Small intestine (tissue), 7 donors: Measurements from ENCODE around the gene HOXC5. TPM values are rescaled to one million over a fixed set of nuclear protein-coding genes. Genes with fewer than 3 reads are reported as not detected.

ENCODE experiments used
- DNase-seq, 2 donors: peaks; one replicate each; pipeline versions ENCODE4 v3.0.0 to v3.0.0-alpha.2; 2013
- FAIRE-seq: peaks from 2 replicates; lab custom pipeline; 2012; peaks lifted over from hg19 to GRCh38; lab: Jason Lieb, UNC
- H3K27ac ChIP-seq, 3 donors: one replicate each; pipeline ENCODE4 v1.5.1; 2013; ENCODE audit warnings: low read length in 2 of 3, mild to moderate bottlenecking in 2 of 3, control low read depth in 1 of 3, inconsistent platforms in 1 of 3, low read depth in 1 of 3, moderate library complexity in 1 of 3
- H3K27me3 ChIP-seq, 3 donors: one replicate each; pipeline ENCODE4 v1.6.1; 2013; ENCODE audit warnings: low read length in 3 of 3, inconsistent platforms in 1 of 3; ENCODE audit not compliant: control insufficient read depth in 3 of 3, insufficient read depth in 3 of 3
- H3K36me3 ChIP-seq, 3 donors: one replicate each; pipeline ENCODE4 v1.6.1; 2013; ENCODE audit warnings: low read length in 3 of 3, inconsistent platforms in 1 of 3, low read depth in 1 of 3, mild to moderate bottlenecking in 1 of 3, moderate library complexity in 1 of 3; ENCODE audit not compliant: control insufficient read depth in 3 of 3, insufficient read depth in 2 of 3
- H3K4me1 ChIP-seq, 3 donors: one replicate each; pipeline ENCODE4 v1.6.1; 2013; ENCODE audit warnings: low read length in 2 of 3, inconsistent platforms in 1 of 3, low read depth in 1 of 3, mild to moderate bottlenecking in 1 of 3, moderate library complexity in 1 of 3; ENCODE audit not compliant: control insufficient read depth in 3 of 3, insufficient read depth in 2 of 3
- H3K4me3 ChIP-seq, 3 donors: one replicate each; pipeline ENCODE4 v1.5.1; 2013; ENCODE audit warnings: low read length in 3 of 3, control low read depth in 1 of 3, inconsistent platforms in 1 of 3, low read depth in 1 of 3, mild to moderate bottlenecking in 1 of 3, moderate library complexity in 1 of 3
- H3K9me3 ChIP-seq, 2 donors: one replicate each; pipeline ENCODE4 v1.6.1; 2013; ENCODE audit warnings: low read depth in 1 of 2, low read length in 1 of 2; ENCODE audit not compliant: control insufficient read depth in 2 of 2, insufficient read depth in 1 of 2
- WGBS, 3 donors: extraction: QIAGEN DNeasy Blood & Tissue Kit; methylation state at CpG; one replicate each; pipeline ENCODE4 v1.1.7; 2013; 5-methylcytosine and 5-hydroxymethylcytosine counted together
- polyA plus RNA-seq, 4 donors: library from polyadenylated mRNA; stranded (reverse) in 3 of 4; unstranded in 1 of 4; fragments of 200-250 nt in 3 of 4; fragments of 120-200 nt in 1 of 4; gene quantifications; one replicate each; pipeline versions ENCODE4 v1.2.1 to v1.2.3, GENCODE V29; 2013
- donor health status: healthy with polysubstance abuse.
- donor health status: control.
- donor health status: control.
- donor health status: Bipolar disorder and iron deficiency.
- donor health status: healthy.

Gene HOXC5
- polyA plus RNA-seq, 4 donors: 0.63 to 0.65 TPM; not detected in 2

GRCh38 chr12:54030889-54031471 lies 1.9 kb upstream of the HOXC5 start:
- peaks cover 0 to 51% (median 4%) of the 10 kb centered on the region in 3 donors for H3K4me1 ChIP-seq
- DNase-seq (no peak), FAIRE-seq (no peak)
- H3K27ac ChIP-seq: peak overlapping the region in 2 of 3 donors; percentile 58 to 68
- no peaks in the 10 kb centered on the region for H3K9me3 ChIP-seq
- WGBS, 3 donors: 38 to 64% (median 49%) methylated on average over 44 to 46 of the region's 46 CpGs
- H3K27me3 ChIP-seq: peaks cover 19 to 98% (median 39%) of the 10 kb centered on the region in 3 donors
- no peak overlapping the region for H3K4me3 ChIP-seq
- peaks cover 0 to 19% (median 0%) of the 10 kb centered on the region in 3 donors for H3K36me3 ChIP-seq

- WGBS, 3 donors: 61 to 76% (median 63%) methylated on average over 16 of the region's 16 CpGs
- no peaks in the 10 kb centered on the region for H3K9me3 ChIP-seq
- H3K36me3 ChIP-seq: peaks cover 0 to 19% (median 0%) of the 10 kb centered on the region in 3 donors
- no peak overlapping the region for H3K4me3 ChIP-seq
- H3K4me1 ChIP-seq: peaks cover 0 to 46% (median 4%) of the 10 kb centered on the region in 3 donors
- FAIRE-seq: no peak
- peak overlapping the region in 2 of 3 donors; percentile 58 to 66 for H3K27ac ChIP-seq
- no peak for DNase-seq
- H3K27me3 ChIP-seq: peaks cover 19 to 98% (median 36%) of the 10 kb centered on the region in 3 donors
Measured at GRCh38 chr12:54031480-54031879, 1.4 kb upstream of the HOXC5 start.

- Histone ChIP-seq H3K27ac (no peak overlapping the region), H3K4me3 (no peak overlapping the region), H3K27me3 (peaks cover 19 to 98% (median 34%) of the 10 kb centered on the region in 3 donors), H3K4me1 (peaks cover 0 to 39% (median 0%) of the 10 kb centered on the region in 3 donors), H3K36me3 (peaks cover 0 to 22% (median 0%) of the 10 kb centered on the region in 3 donors), H3K9me3 (no peaks in the 10 kb centered on the region)
- no peak for DNase-seq
- FAIRE-seq: no peak
- WGBS, 3 donors: 32 to 41% (median 35%) methylated on average over 6 of the region's 6 CpGs
Measured at GRCh38 chr12:54032086-54032619, 697 bp upstream of the HOXC5 start.

- H3K27me3 ChIP-seq: peaks cover 19 to 98% (median 35%) of the 10 kb centered on the region in 3 donors
Measured at GRCh38 chr12:54033106-54033979, 493 bp downstream of the HOXC5 start.

GRCh38 chr12:54033980-54034784 lies 1.3 kb downstream of the HOXC5 start:
- Histone ChIP-seq H3K27ac (no peak overlapping the region), H3K27me3 (peaks cover 21 to 99% (median 31%) of the 10 kb centered on the region in 3 donors), H3K36me3 (peaks cover 0 to 22% (median 0%) of the 10 kb centered on the region in 3 donors), H3K9me3 (no peaks in the 10 kb centered on the region), H3K4me1 (peaks cover 0 to 29% (median 0%) of the 10 kb centered on the region in 3 donors), H3K4me3 (peak overlapping the region in 2 of 3 donors; percentile 10 to 36)
- no peak for DNase-seq
- no peak for FAIRE-seq
- 24 to 33% (median 24%) methylated on average over 52 to 57 of the region's 57 CpGs for WGBS, 3 donors

More at GRCh38 chr12:54033106-54033979, 493 bp downstream of the HOXC5 start:
- Histone ChIP-seq H3K4me1 (peaks cover 0 to 30% (median 0%) of the 10 kb centered on the region in 3 donors), H3K36me3 (peaks cover 0 to 22% (median 0%) of the 10 kb centered on the region in 3 donors), H3K27ac (peak overlapping the region in 2 of 3 donors; percentile 39 to 46), H3K4me3 (peak overlapping the region in 2 of 3 donors; percentile 10 to 36), H3K9me3 (no peaks in the 10 kb centered on the region)
- DNase-seq: peak; percentile 43 to 77
- no peak for FAIRE-seq
- WGBS, 3 donors: 1 to 4% (median 3%) methylated on average over 53 to 61 of the region's 61 CpGs

GRCh38 chr12:54034785-54035310 lies 2.0 kb downstream of the HOXC5 start:
- Histone ChIP-seq H3K27ac (no peak overlapping the region), H3K36me3 (peaks cover 0 to 17% (median 0%) of the 10 kb centered on the region in 3 donors), H3K9me3 (no peaks in the 10 kb centered on the region), H3K4me3 (no peak overlapping the region), H3K4me1 (peaks cover 0 to 31% (median 0%) of the 10 kb centered on the region in 3 donors), H3K27me3 (peaks cover 21 to 99% (median 31%) of the 10 kb centered on the region in 3 donors)
- WGBS, 3 donors: 33 to 62% (median 54%) methylated on average over 22 of the region's 22 CpGs
- no peak for DNase-seq
- FAIRE-seq: no peak

- peaks cover 21 to 99% (median 35%) of the 10 kb centered on the region in 3 donors for H3K27me3 ChIP-seq
- no peak for FAIRE-seq
- DNase-seq: no peak
- H3K36me3 ChIP-seq: peaks cover 0 to 15% (median 0%) of the 10 kb centered on the region in 3 donors
- H3K27ac ChIP-seq: no peak overlapping the region
- 55 to 75% (median 64%) methylated on average over 6 of the region's 6 CpGs for WGBS, 3 donors
- H3K4me1 ChIP-seq: peaks cover 0 to 31% (median 0%) of the 10 kb centered on the region in 3 donors
- H3K9me3 ChIP-seq: no peaks in the 10 kb centered on the region
- H3K4me3 ChIP-seq: no peak overlapping the region
Measured at GRCh38 chr12:54035568-54036264, 2.9 kb downstream of the HOXC5 start.
